ENCODE data around the gene BHLHE23. TPM values are rescaled to one million over a fixed set of nuclear protein-coding genes. Genes with fewer than 3 reads are reported as not detected.

Gene BHLHE23
- total RNA-seq (not detected), polyA plus RNA-seq (not detected)
- long read RNA-seq, donor 1, result 0 reads
- long read RNA-seq, donor 2, result 0 reads
- long read RNA-seq, donor 3, result 0 reads

DNA sequence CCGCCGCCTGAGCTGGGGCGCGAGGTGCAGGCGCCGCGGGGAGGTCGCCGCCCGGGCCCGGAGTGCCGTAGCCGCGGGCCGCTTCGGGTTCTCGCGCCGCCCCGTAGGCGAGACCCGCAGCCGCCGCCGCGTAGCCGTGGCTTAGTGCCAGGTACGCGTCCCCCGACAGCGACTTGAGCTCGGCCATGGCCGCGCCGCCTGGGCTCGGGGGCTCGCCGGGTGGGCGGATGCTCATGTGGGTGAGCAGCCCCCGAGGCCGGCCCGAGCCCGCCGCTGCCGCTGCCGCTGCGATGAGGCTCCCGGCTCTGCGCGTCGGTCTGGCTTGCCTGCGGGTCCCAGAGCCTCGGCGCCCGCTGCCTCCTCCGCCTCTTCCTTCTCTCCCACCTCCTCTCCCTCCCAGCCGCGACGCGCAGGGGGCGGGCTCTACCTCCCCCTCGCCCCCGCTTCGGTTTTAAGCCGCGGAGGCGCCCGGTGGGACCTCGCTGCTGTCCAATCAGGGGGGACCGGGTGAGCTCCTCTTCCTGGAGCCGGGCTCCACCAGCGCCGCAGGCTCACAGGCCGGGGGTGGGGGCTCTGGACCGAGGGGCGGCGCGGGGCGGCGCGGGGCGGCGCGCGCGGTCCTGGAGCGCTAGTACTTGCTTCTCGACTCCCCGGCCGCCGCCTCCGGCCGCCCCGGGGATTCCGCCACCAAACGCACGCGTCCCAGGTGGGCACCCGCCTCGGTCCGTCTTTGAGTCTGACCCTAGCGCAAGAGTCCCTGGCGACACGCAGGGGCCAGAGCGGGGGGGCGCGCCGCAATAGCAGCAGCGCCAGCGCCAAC, at the start of gene BHLHE23:
TSS of gene BHLHE23 (minus strand) at position 425 of the 820 bp plus-strand sequence. CDS start at position 235, 190 bp downstream.
- intact Hi-C loops (cut with DNase I), result loop anchor here in 6 of 10 donors (5.0 to 10.0 kb wide), 6 partner anchors 102 to 332 kb away; no protein-coding TSS in a partner anchor
- Histone ChIP-seq H3K4me3 (peak within 1 kb of the TSS in 9 of 12 donors; percentile 1 to 32 (median 18)), H3K36me3 (no peaks in the 10 kb centered on the region), H3K9me3 (no peaks in the 10 kb centered on the region), H3K27ac (no peak within 1 kb of the TSS), H3K4me1 (peaks cover 0 to 43% (median 17%) of the 10 kb centered on the region in 12 donors), H3K27me3 (peaks cover 68 to 99% (median 96%) of the 10 kb centered on the region in 9 donors)
- TF ChIP-seq, protein P1, sequence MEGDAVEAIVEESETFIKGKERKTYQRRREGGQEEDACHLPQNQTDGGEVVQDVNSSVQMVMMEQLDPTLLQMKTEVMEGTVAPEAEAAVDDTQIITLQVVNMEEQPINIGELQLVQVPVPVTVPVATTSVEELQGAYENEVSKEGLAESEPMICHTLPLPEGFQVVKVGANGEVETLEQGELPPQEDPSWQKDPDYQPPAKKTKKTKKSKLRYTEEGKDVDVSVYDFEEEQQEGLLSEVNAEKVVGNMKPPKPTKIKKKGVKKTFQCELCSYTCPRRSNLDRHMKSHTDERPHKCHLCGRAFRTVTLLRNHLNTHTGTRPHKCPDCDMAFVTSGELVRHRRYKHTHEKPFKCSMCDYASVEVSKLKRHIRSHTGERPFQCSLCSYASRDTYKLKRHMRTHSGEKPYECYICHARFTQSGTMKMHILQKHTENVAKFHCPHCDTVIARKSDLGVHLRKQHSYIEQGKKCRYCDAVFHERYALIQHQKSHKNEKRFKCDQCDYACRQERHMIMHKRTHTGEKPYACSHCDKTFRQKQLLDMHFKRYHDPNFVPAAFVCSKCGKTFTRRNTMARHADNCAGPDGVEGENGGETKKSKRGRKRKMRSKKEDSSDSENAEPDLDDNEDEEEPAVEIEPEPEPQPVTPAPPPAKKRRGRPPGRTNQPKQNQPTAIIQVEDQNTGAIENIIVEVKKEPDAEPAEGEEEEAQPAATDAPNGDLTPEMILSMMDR (IDR thresholded peaks at IDR 0.05), result no peak
- TF ChIP-seq POLR2A (IDR thresholded peaks at IDR 0.05), result no peak
- WGBS, 4 donors, result 0 to 2% (median 1%) methylated on average over 64 to 110 of the region's 110 CpGs
- DNase-seq, result no peak
- no peak for ATAC-seq

DNA sequence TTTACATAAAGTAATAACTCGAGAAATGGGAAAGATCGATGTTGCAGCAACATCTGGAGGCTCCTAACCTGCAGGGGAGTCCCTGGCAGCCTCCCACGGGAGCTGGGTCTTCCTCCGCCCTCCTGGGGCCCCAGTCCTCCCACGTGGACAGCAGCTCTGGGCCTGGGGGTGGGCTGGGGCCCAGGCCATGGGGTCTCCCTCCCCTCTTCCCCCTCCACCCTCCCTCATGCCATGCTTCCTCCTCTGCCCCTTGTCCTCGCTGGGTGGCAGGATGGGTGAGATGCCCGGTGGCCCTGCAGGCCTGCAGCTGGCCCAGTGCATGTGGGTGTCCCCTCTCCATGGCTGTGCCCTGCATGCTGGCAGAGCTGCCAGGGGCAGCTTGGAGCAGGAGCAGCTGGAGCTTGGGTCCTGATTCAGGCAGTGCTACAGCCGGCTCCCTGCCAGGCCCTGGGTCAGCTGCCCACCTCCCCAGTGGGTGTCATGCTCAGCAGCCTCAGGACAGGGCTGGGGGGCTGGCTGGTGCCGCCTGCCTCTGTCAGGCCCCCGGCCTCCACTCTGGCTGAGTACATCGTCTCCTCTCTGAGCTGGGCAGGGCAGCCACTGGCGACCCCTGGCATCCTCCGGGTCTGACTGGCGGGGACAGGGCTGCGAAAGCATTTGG, 48.9 kb upstream of the BHLHE23 start:
- peak in 3 of 5 donors; percentile 10 to 49 (median 13) for DNase-seq
- peaks cover 5 to 74% (median 27%) of the 10 kb centered on the region in 9 donors for H3K27me3 ChIP-seq
- WGBS, 4 donors, result 59 to 65% (median 62%) methylated on average over 6 to 15 of the region's 15 CpGs
- no peak for ATAC-seq
- intact Hi-C loops (cut with DNase I), result loop anchor here (1.0 to 10.0 kb wide), 9 partner anchors 119 to 329 kb away; partner anchors contain the start of genes BIRC7 (in 1 of the 10) and NKAIN4 (in 1 of the 10)
- TF ChIP-seq, protein P1 (IDR thresholded peaks at IDR 0.05), result no peak
- TF ChIP-seq POLR2A (IDR thresholded peaks at IDR 0.05), result no peak
- no peaks in the 10 kb centered on the region for H3K36me3 ChIP-seq
- H3K4me1 ChIP-seq, result peaks cover 0 to 7% (median 0%) of the 10 kb centered on the region in 12 donors
- no peak overlapping the region for H3K27ac ChIP-seq
- H3K4me3 ChIP-seq, result no peak overlapping the region
- H3K9me3 ChIP-seq, result peaks cover 0 to 8% (median 0%) of the 10 kb centered on the region in 12 donors

DNA sequence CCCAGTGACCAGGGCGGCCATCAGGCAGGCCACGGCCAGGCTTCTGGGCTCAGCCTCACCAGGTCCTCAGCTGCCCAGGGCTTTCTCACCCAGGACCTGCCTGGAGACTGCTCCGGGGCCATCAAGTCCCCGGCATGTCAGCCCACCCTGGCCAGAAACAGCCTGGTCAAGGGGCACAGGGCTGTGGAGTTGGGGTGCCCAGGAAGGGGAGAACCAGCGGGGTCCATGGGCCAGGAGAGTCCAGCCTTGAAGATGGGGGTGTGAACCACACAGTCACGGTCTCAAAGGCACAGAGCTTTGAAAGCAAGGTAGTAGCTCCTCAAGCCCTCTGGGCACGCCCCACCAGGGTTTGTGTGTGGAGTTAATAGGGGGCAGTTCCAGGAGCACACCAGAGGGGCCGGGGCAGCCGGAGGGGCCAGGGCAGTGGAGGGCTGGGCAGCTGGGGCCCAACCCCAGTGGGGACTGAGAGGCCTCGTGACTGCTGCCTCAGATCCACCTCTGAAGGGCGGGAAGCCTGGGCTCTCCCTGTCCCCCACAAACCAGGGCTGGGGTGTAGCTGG, 48.0 kb upstream of the BHLHE23 start:
- WGBS, 4 donors, result 80 to 95% (median 84%) methylated on average over 6 to 11 of the region's 11 CpGs
- Histone ChIP-seq H3K36me3 (no peaks in the 10 kb centered on the region), H3K4me1 (peaks cover 0 to 7% (median 0%) of the 10 kb centered on the region in 12 donors), H3K27me3 (peaks cover 4 to 65% (median 24%) of the 10 kb centered on the region in 9 donors), H3K4me3 (no peak overlapping the region), H3K9me3 (peaks cover 0 to 12% (median 0%) of the 10 kb centered on the region in 12 donors), H3K27ac (no peak overlapping the region)
- peak in 2 of 5 donors; percentile 6 to 39 for DNase-seq
- TF ChIP-seq POLR2A (IDR thresholded peaks at IDR 0.05), result no peak
- TF ChIP-seq, protein P1 (IDR thresholded peaks at IDR 0.05), result no peak
- intact Hi-C loops (cut with DNase I), result loop anchor here in 6 of 10 donors (5.0 to 10.0 kb wide), 6 partner anchors 120 to 330 kb away; partner anchors contain the start of genes BIRC7 (in 1 of the 6) and NKAIN4 (in 1 of the 6)
- ATAC-seq, result no peak

Data from heart left ventricle (tissue), 16 donors.